ENCODE results near the gene PCED1A.

Gene PCED1A

GRCh38 chr20:2801286-2801728 is 39.1 kb downstream of the PCED1A start:
- Histone ChIP-seq H3K27ac (ENCODE audit: low read depth, low read length) (no peak overlapping the region), H2BK12ac (ENCODE audit: low read length) (no peak overlapping the region), H2AK5ac (ENCODE audit: low read length) (no peak overlapping the region), H3K4me1 (ENCODE audit: control insufficient read depth in 1 of 2, insufficient read depth in 2 of 2, low read length in 2 of 2) (peaks cover 4 to 10% of the 10 kb centered on the region in 2 experiments), H3K4me2 (ENCODE audit: low read length) (peak overlapping the region; percentile 85), H3K4me3 (ENCODE audit: low read depth, low read length) (no peak overlapping the region), H3K23ac (ENCODE audit: low read length) (no peak overlapping the region), H3K18ac (ENCODE audit: low read length) (no peak overlapping the region), H4K91ac (ENCODE audit: low read depth, low read length) (no peak overlapping the region), H4K12ac (ENCODE audit: low read depth, low read length) (no peak overlapping the region), H3K9me3 (ENCODE audit: insufficient read depth, low read depth, low read length) (peaks cover 4% of the 10 kb centered on the region), H2AFZ (ENCODE audit: insufficient read depth, low read length, poor library complexity) (peak overlapping the region; percentile 11), H3K36me3 (ENCODE audit: control insufficient read depth in 1 of 2, insufficient read depth in 2 of 2, low read length in 2 of 2) (peaks cover 17 to 21% of the 10 kb centered on the region in 2 experiments), H2BK120ac (ENCODE audit: insufficient read depth, low read length, poor library complexity) (no peak overlapping the region), H3K9ac (ENCODE audit: low read length) (no peak overlapping the region), H3K14ac (ENCODE audit: low read length) (no peak overlapping the region), H3K79me1 (ENCODE audit: low read length) (no peaks in the 10 kb centered on the region), H3K79me2 (ENCODE audit: control insufficient read depth, insufficient read depth, low read length, poor library complexity) (peaks cover 3% of the 10 kb centered on the region), H4K8ac (ENCODE audit: low read depth, low read length) (no peak overlapping the region), H3K4ac (ENCODE audit: low read depth, low read length) (no peak overlapping the region), H3K27me3 (ENCODE audit: insufficient read depth, low read length) (peaks cover 45% of the 10 kb centered on the region), H2BK5ac (ENCODE audit: low read depth, low read length, poor library complexity) (no peak overlapping the region)
- no peak for DNase-seq
- WGBS (ENCODE audit: extremely low coverage, insufficient coverage, insufficient read length) = no CpG with 5 or more reads among the region's 13 CpGs

GRCh38 chr20:2800521-2801285 is 39.8 kb downstream of the PCED1A start, which contains the start of gene CPXM1:
Gene CPXM1, minus strand, starts transcription at chr20:2800627. Its CDS starts 55 bp downstream, at chr20:2800572.
- Histone ChIP-seq H4K12ac (ENCODE audit: low read depth, low read length) (peak within 1 kb of the TSS; percentile 20), H3K14ac (ENCODE audit: low read length) (peak within 1 kb of the TSS; percentile 67), H3K27me3 (ENCODE audit: insufficient read depth, low read length) (peaks cover 41% of the 10 kb centered on the region), H3K79me2 (ENCODE audit: control insufficient read depth, insufficient read depth, low read length, poor library complexity) (peaks cover 3% of the 10 kb centered on the region), H3K36me3 (ENCODE audit: control insufficient read depth in 1 of 2, insufficient read depth in 2 of 2, low read length in 2 of 2) (peaks cover 20 to 25% of the 10 kb centered on the region in 2 experiments), H2BK120ac (ENCODE audit: insufficient read depth, low read length, poor library complexity) (no peak within 1 kb of the TSS), H3K27ac (ENCODE audit: low read depth, low read length) (no peak within 1 kb of the TSS), H2AK5ac (ENCODE audit: low read length) (no peak within 1 kb of the TSS), H3K79me1 (ENCODE audit: low read length) (no peaks in the 10 kb centered on the region), H2BK12ac (ENCODE audit: low read length) (no peak within 1 kb of the TSS), H4K8ac (ENCODE audit: low read depth, low read length) (peak within 1 kb of the TSS; percentile 44), H3K4ac (ENCODE audit: low read depth, low read length) (no peak within 1 kb of the TSS), H3K4me1 (ENCODE audit: control insufficient read depth in 1 of 2, insufficient read depth in 2 of 2, low read length in 2 of 2) (peaks cover 4 to 10% of the 10 kb centered on the region in 2 experiments), H2BK5ac (ENCODE audit: low read depth, low read length, poor library complexity) (no peak within 1 kb of the TSS), H4K91ac (ENCODE audit: low read depth, low read length) (no peak within 1 kb of the TSS), H3K4me2 (ENCODE audit: low read length) (peak within 1 kb of the TSS; percentile 85), H2AFZ (ENCODE audit: insufficient read depth, low read length, poor library complexity) (peak within 1 kb of the TSS; percentile 67), H3K18ac (ENCODE audit: low read length) (peak within 1 kb of the TSS; percentile 44), H3K9me3 (ENCODE audit: insufficient read depth, low read depth, low read length) (peaks cover 4% of the 10 kb centered on the region), H3K23ac (ENCODE audit: low read length) (no peak within 1 kb of the TSS), H3K9ac (ENCODE audit: low read length) (peak within 1 kb of the TSS; percentile 38), H3K4me3 (ENCODE audit: low read depth, low read length) (peak within 1 kb of the TSS; percentile 79)
- WGBS (ENCODE audit: extremely low coverage, insufficient coverage, insufficient read length) = no CpG with 5 or more reads among the region's 52 CpGs
- no peak for DNase-seq

GRCh38 chr20:2799688-2800520 is 40.6 kb downstream of the PCED1A start:
- no peak overlapping the region for H4K91ac ChIP-seq (ENCODE audit: low read depth, low read length)
- WGBS (ENCODE audit: extremely low coverage, insufficient coverage, insufficient read length) = no CpG with 5 or more reads among the region's 61 CpGs
- H2BK120ac ChIP-seq (ENCODE audit: insufficient read depth, low read length, poor library complexity) = no peak overlapping the region
- peak overlapping the region; percentile 79 for H3K4me3 ChIP-seq (ENCODE audit: low read depth, low read length)
- H4K8ac ChIP-seq (ENCODE audit: low read depth, low read length) = peak overlapping the region; percentile 44
- H3K9me3 ChIP-seq (ENCODE audit: insufficient read depth, low read depth, low read length) = peaks cover 4% of the 10 kb centered on the region
- H3K18ac ChIP-seq (ENCODE audit: low read length) = peak overlapping the region; percentile 44
- H2BK5ac ChIP-seq (ENCODE audit: low read depth, low read length, poor library complexity) = no peak overlapping the region
- H3K79me2 ChIP-seq (ENCODE audit: control insufficient read depth, insufficient read depth, low read length, poor library complexity) = peaks cover 3% of the 10 kb centered on the region
- H3K27ac ChIP-seq (ENCODE audit: low read depth, low read length) = no peak overlapping the region
- H3K4me1 ChIP-seq (ENCODE audit: control insufficient read depth in 1 of 2, insufficient read depth in 2 of 2, low read length in 2 of 2) = peaks cover 4 to 8% of the 10 kb centered on the region in 2 experiments
- peak overlapping the region; percentile 67 for H2AFZ ChIP-seq (ENCODE audit: insufficient read depth, low read length, poor library complexity)
- H2AK5ac ChIP-seq (ENCODE audit: low read length) = no peak overlapping the region
- H3K9ac ChIP-seq (ENCODE audit: low read length) = peak overlapping the region; percentile 38
- no peak for DNase-seq
- no peak overlapping the region for H2BK12ac ChIP-seq (ENCODE audit: low read length)
- H3K14ac ChIP-seq (ENCODE audit: low read length) = peak overlapping the region; percentile 67
- H3K4ac ChIP-seq (ENCODE audit: low read depth, low read length) = no peak overlapping the region
- H3K79me1 ChIP-seq (ENCODE audit: low read length) = no peaks in the 10 kb centered on the region
- H3K36me3 ChIP-seq (ENCODE audit: control insufficient read depth in 1 of 2, insufficient read depth in 2 of 2, low read length in 2 of 2) = peaks cover 24 to 30% of the 10 kb centered on the region in 2 experiments
- H3K4me2 ChIP-seq (ENCODE audit: low read length) = peak overlapping the region; percentile 66
- H3K27me3 ChIP-seq (ENCODE audit: insufficient read depth, low read length) = peaks cover 33% of the 10 kb centered on the region
- no peak overlapping the region for H3K23ac ChIP-seq (ENCODE audit: low read length)
- peak overlapping the region; percentile 20 for H4K12ac ChIP-seq (ENCODE audit: low read depth, low read length)

- Histone ChIP-seq H3K27ac (ENCODE audit: low read depth, low read length) (no peak overlapping the region), H3K27me3 (ENCODE audit: insufficient read depth, low read length) (peaks cover 26% of the 10 kb centered on the region), H2BK12ac (ENCODE audit: low read length) (no peak overlapping the region), H2BK5ac (ENCODE audit: low read depth, low read length, poor library complexity) (no peak overlapping the region), H3K14ac (ENCODE audit: low read length) (no peak overlapping the region), H3K4me3 (ENCODE audit: low read depth, low read length) (no peak overlapping the region), H3K4me1 (ENCODE audit: control insufficient read depth in 1 of 2, insufficient read depth in 2 of 2, low read length in 2 of 2) (peaks cover 4 to 7% of the 10 kb centered on the region in 2 experiments), H3K79me2 (ENCODE audit: control insufficient read depth, insufficient read depth, low read length, poor library complexity) (peaks cover 3% of the 10 kb centered on the region), H4K12ac (ENCODE audit: low read depth, low read length) (no peak overlapping the region), H3K23ac (ENCODE audit: low read length) (no peak overlapping the region), H3K4ac (ENCODE audit: low read depth, low read length) (no peak overlapping the region), H2AFZ (ENCODE audit: insufficient read depth, low read length, poor library complexity) (no peak overlapping the region), H4K8ac (ENCODE audit: low read depth, low read length) (no peak overlapping the region), H3K18ac (ENCODE audit: low read length) (no peak overlapping the region), H3K4me2 (ENCODE audit: low read length) (peak overlapping the region; percentile 66), H2AK5ac (ENCODE audit: low read length) (no peak overlapping the region), H3K9ac (ENCODE audit: low read length) (no peak overlapping the region), H3K79me1 (ENCODE audit: low read length) (no peaks in the 10 kb centered on the region), H3K9me3 (ENCODE audit: insufficient read depth, low read depth, low read length) (peaks cover 4% of the 10 kb centered on the region), H3K36me3 (ENCODE audit: control insufficient read depth in 1 of 2, insufficient read depth in 2 of 2, low read length in 2 of 2) (peaks cover 24 to 30% of the 10 kb centered on the region in 2 experiments), H2BK120ac (ENCODE audit: insufficient read depth, low read length, poor library complexity) (no peak overlapping the region), H4K91ac (ENCODE audit: low read depth, low read length) (no peak overlapping the region)
- DNase-seq = no peak
- WGBS (ENCODE audit: extremely low coverage, insufficient coverage, insufficient read length) = no CpG with 5 or more reads among the region's 9 CpGs
Measured at GRCh38 chr20:2799271-2799670, 41.2 kb downstream of the PCED1A start.

Measured in trophoblast cell (in vitro differentiated cells and primary cell).